H1 (cell line): ENCODE results near the gene MEGF11. TPM values are rescaled to one million over a fixed set of nuclear protein-coding genes. Genes with fewer than 3 reads are reported as not detected.

Experiments
- CTCF ChIA-PET: fragments of 300-600 bp; sonication (Branson Sonifier 250); formaldehyde crosslinking; loops from one replicate; lab custom pipeline; 2021; ENCODE audit not compliant: partially characterized antibody; lab: Charles Lee
- POLR2A ChIA-PET: fragments of 300-600 bp; sonication (Branson Sonifier 250); formaldehyde crosslinking; loops from one replicate; lab custom pipeline; 2021; ENCODE audit warnings: inconsistent platforms; ENCODE audit not compliant: partially characterized antibody; lab: Charles Lee
- DNase-seq, 2 experiments: peaks; one replicate each; pipeline versions ENCODE4 v3.0.0 to v3.0.0-alpha.2; 2010 to 2022; ENCODE audit warnings: low spot score in 2 of 2, low read depth in 1 of 2, mixed read lengths in 1 of 2
- FAIRE-seq: peaks from 2 replicates; lab custom pipeline; 2011; peaks lifted over from hg19 to GRCh38; lab: Jason Lieb, UNC
- H2AFZ ChIP-seq: 2 replicates; pipeline ENCODE4 v1.8.1; 2012; ENCODE audit warnings: low read length, inconsistent platforms
- H2AK5ac ChIP-seq: 2 replicates; pipeline ENCODE4 v1.6.1; 2013; ENCODE audit warnings: low read depth, low read length
- H2BK120ac ChIP-seq: replicated peaks from 2 replicates; pipeline ENCODE3; 2013; ENCODE audit warnings: low read depth, low read length, inconsistent platforms
- H2BK12ac ChIP-seq: 2 replicates; pipeline ENCODE4 v1.6.1; 2013; ENCODE audit warnings: low read depth, low read length
- H2BK15ac ChIP-seq: 2 replicates; pipeline ENCODE4 v1.6.1; 2013; ENCODE audit warnings: low read length
- H2BK20ac ChIP-seq: 2 replicates; pipeline ENCODE4 v1.6.1; 2013; ENCODE audit warnings: low read length
- H2BK5ac ChIP-seq: 2 replicates; pipeline ENCODE4 v1.6.1; 2013; ENCODE audit warnings: low read depth, low read length
- H3K14ac ChIP-seq: 2 replicates; pipeline ENCODE4 v1.6.1; 2013; ENCODE audit warnings: inconsistent platforms; ENCODE audit not compliant: insufficient read length
- H3K18ac ChIP-seq: 2 replicates; pipeline ENCODE4 v1.6.1; 2013; ENCODE audit warnings: low read length; ENCODE audit errors: extremely low read depth
- H3K23ac ChIP-seq: 2 replicates; pipeline ENCODE4 v1.6.1; 2013; ENCODE audit warnings: inconsistent platforms; ENCODE audit not compliant: insufficient read length
- H3K23me2 ChIP-seq: 2 replicates; pipeline ENCODE4 v1.6.1; 2013; ENCODE audit warnings: low read depth, low read length
- H3K27ac ChIP-seq: 2 replicates; pipeline ENCODE4 v1.6.1; 2011; ENCODE audit warnings: low read depth, low read length, inconsistent platforms
- H3K27me3 ChIP-seq, 4 experiments: replicated peaks in 1 of 4; 1 replicate in 1 of 4; 2 replicates in 3 of 4; pipeline versions ENCODE4 v1.6.1 to v1.8.1; 2011 to 2013; ENCODE audit warnings: low read length in 3 of 4, mild to moderate bottlenecking in 3 of 4, inconsistent platforms in 2 of 4, mixed read lengths in 2 of 4, moderate library complexity in 1 of 4; ENCODE audit not compliant: control insufficient read depth in 3 of 4, insufficient read depth in 3 of 4; ENCODE audit errors: extremely low read depth in 1 of 4
- H3K36me3 ChIP-seq, 4 experiments: 2 replicates each; pipeline versions ENCODE4 v1.6.1 to v1.8.1; 2011 to 2013; ENCODE audit warnings: mild to moderate bottlenecking in 4 of 4, low read length in 3 of 4, moderate library complexity in 2 of 4, control low read depth in 1 of 4, inconsistent platforms in 1 of 4; ENCODE audit not compliant: insufficient read depth in 4 of 4, control insufficient read depth in 2 of 4
- H3K4ac ChIP-seq: replicated peaks from 2 replicates; pipeline ENCODE3; 2013; ENCODE audit warnings: low read length, low read depth, mixed read lengths, inconsistent platforms; ENCODE audit not compliant: insufficient read length
- H3K4me1 ChIP-seq, 4 experiments: replicated peaks in 1 of 4; 1 replicate in 1 of 4; 2 replicates in 3 of 4; pipeline versions ENCODE4 v1.6.1 to v1.8.1; 2011 to 2013; ENCODE audit warnings: low read length in 3 of 4, inconsistent platforms in 2 of 4, mixed read lengths in 1 of 4; ENCODE audit not compliant: insufficient read depth in 4 of 4, control insufficient read depth in 3 of 4
- H3K4me2 ChIP-seq, 2 experiments: 2 replicates each; pipeline versions ENCODE4 v1.6.1 to v1.8.1; 2011 to 2013; ENCODE audit warnings: low read depth in 2 of 2, low read length in 2 of 2, control low read depth in 1 of 2, inconsistent platforms in 1 of 2, mild to moderate bottlenecking in 1 of 2; ENCODE audit not compliant: insufficient read depth in 1 of 2
- H3K4me3 ChIP-seq, 4 experiments: fragments of 200-600, 300-600 bp in 1 of 4; sonication (generic), shearing (Covaris generic), sonication (Bioruptor Twin) in 1 of 4; 2 replicates each; pipeline versions ENCODE4 v1.5.1 to v1.8.1; 2011 to 2016; ENCODE audit warnings: low read length in 4 of 4, low read depth in 3 of 4, control low read depth in 2 of 4, inconsistent platforms in 2 of 4, mild to moderate bottlenecking in 2 of 4, mixed read lengths in 1 of 4, moderate library complexity in 1 of 4; ENCODE audit not compliant: insufficient read depth in 2 of 4; ENCODE audit errors: extremely low read depth in 1 of 4
- H3K56ac ChIP-seq: replicated peaks from 2 replicates; pipeline ENCODE3; 2013; ENCODE audit warnings: low read depth, mild to moderate bottlenecking, mixed read lengths, low read length, inconsistent platforms; ENCODE audit not compliant: insufficient read length
- H3K79me1 ChIP-seq: 2 replicates; pipeline ENCODE4 v1.6.1; 2013; ENCODE audit warnings: low read depth, low read length, control low read depth
- H3K79me2 ChIP-seq, 2 experiments: 2 replicates each; pipeline versions ENCODE4 v1.6.1 to v1.8.1; 2012 to 2013; ENCODE audit warnings: low read length in 2 of 2, mild to moderate bottlenecking in 2 of 2, inconsistent platforms in 1 of 2; ENCODE audit not compliant: insufficient read depth in 2 of 2, control insufficient read depth in 1 of 2
- H3K9ac ChIP-seq, 4 experiments: replicated peaks in 1 of 4; 1 replicate in 1 of 4; 2 replicates in 3 of 4; pipeline versions ENCODE4 v1.6.1 to v1.8.1; 2011 to 2013; ENCODE audit warnings: low read depth in 3 of 4, low read length in 3 of 4, control low read depth in 2 of 4, mild to moderate bottlenecking in 2 of 4, moderate library complexity in 2 of 4, inconsistent platforms in 1 of 4; ENCODE audit errors: extremely low read depth in 1 of 4
- H3K9me3 ChIP-seq, 2 experiments: 2 replicates each; pipeline versions ENCODE4 v1.6.1 to v1.8.1; 2012 to 2013; ENCODE audit warnings: mild to moderate bottlenecking in 2 of 2, moderate library complexity in 2 of 2, control low read depth in 1 of 2, inconsistent platforms in 1 of 2, low read depth in 1 of 2, low read length in 1 of 2, mixed read lengths in 1 of 2; ENCODE audit not compliant: insufficient read depth in 2 of 2
- H4K20me1 ChIP-seq, 2 experiments: replicated peaks in 1 of 2; 2 replicates each; pipeline versions ENCODE3 to v1.8.1; 2011 to 2013; ENCODE audit warnings: inconsistent platforms in 2 of 2, low read length in 2 of 2, mild to moderate bottlenecking in 1 of 2; ENCODE audit not compliant: insufficient read depth in 2 of 2, control insufficient read depth in 1 of 2
- H4K5ac ChIP-seq: 2 replicates; pipeline ENCODE4 v1.6.1; 2013; ENCODE audit warnings: low read length, low read depth, mixed read lengths, inconsistent platforms; ENCODE audit not compliant: insufficient read length
- H4K8ac ChIP-seq: 2 replicates; pipeline ENCODE4 v1.8.0; 2013; ENCODE audit warnings: mild to moderate bottlenecking, moderate library complexity, low read length, inconsistent platforms; ENCODE audit not compliant: insufficient read depth; ENCODE audit errors: extremely low read depth
- H4K91ac ChIP-seq: replicated peaks from 2 replicates; pipeline ENCODE3; 2013; ENCODE audit warnings: low read length, mixed read lengths, inconsistent platforms; ENCODE audit not compliant: insufficient read length
- EP300 ChIP-seq, 2 experiments: IDR thresholded peaks; 1 replicate in 1 of 2; 2 replicates in 1 of 2; pipeline ENCODE4 v1.6.1; 2011 to 2012; ENCODE audit warnings: low read depth in 2 of 2, low read length in 2 of 2, mild to moderate bottlenecking in 2 of 2, borderline replicate concordance in 1 of 2, inconsistent platforms in 1 of 2, moderate library complexity in 1 of 2
- KDM1A ChIP-seq: fragments of 200-600, 300-600 bp; sonication (generic); IDR thresholded peaks from 2 replicates; pipeline ENCODE4 v1.7.1; 2016; ENCODE audit warnings: mild to moderate bottlenecking, low read length, borderline replicate concordance
- MAFK ChIP-seq: IDR thresholded peaks from 2 replicates; pipeline ENCODE4 v1.6.1; 2012; ENCODE audit warnings: low read depth, mild to moderate bottlenecking, improper control_type of control experiment, low read length
- SAP30 ChIP-seq: fragments of 300-600 bp; sonication (generic); IDR thresholded peaks from 2 replicates; pipeline ENCODE4 v1.7.1; 2012; ENCODE audit warnings: low read length, moderate library complexity, mild to moderate bottlenecking, inconsistent platforms; ENCODE audit not compliant: insufficient read depth, insufficient replicate concordance
- SP4 ChIP-seq: IDR thresholded peaks from 2 replicates; pipeline ENCODE4 v1.6.1; 2012; ENCODE audit warnings: low read length, inconsistent platforms
- TEAD4 ChIP-seq: IDR thresholded peaks from 2 replicates; pipeline ENCODE4 v1.6.1; 2012; ENCODE audit warnings: low read depth, low read length, inconsistent platforms, mixed read lengths
- polyA plus RNA-seq, 7 experiments: library from polyadenylated mRNA; depleted of rRNA in 3 of 7; stranded (reverse) in 5 of 7; unstranded in 2 of 7; fragments of >200 nt in 5 of 7; fragments of 200-250 nt in 2 of 7; gene quantifications; 1 replicate in 5 of 7; 2 replicates in 1 of 7; 4 replicates in 1 of 7; pipeline versions ENCODE4 v1.2.1 to v1.2.3, GENCODE V29; 2011 to 2013; ENCODE audit warnings: missing spikeins in 2 of 7, mixed read lengths in 2 of 7
- total RNA-seq: library from RNA; stranded (reverse); fragmentation: NEBNext Ultra II Directional; extraction: Animal tissue kit (Norgen Biotek cat#: 25700); gene quantifications from 2 replicates; pipeline ENCODE4 v1.2.1, GENCODE V29; 2021
- TF ChIP-seq, protein P1 (sequence below): IDR thresholded peaks from 2 replicates; pipeline ENCODE4 v1.6.1; 2012; ENCODE audit warnings: low read length, inconsistent platforms
- TF ChIP-seq, protein P2 (sequence below): IDR thresholded peaks from 2 replicates; pipeline ENCODE4 v1.6.1; 2012; ENCODE audit warnings: inconsistent platforms
- TF ChIP-seq, protein P3 (sequence below), 3 experiments: IDR thresholded peaks; 1 replicate in 2 of 3; 2 replicates in 1 of 3; pipeline versions ENCODE4 v1.5.1 to v1.6.1; 2011; ENCODE audit warnings: low read length in 3 of 3, mild to moderate bottlenecking in 3 of 3, inconsistent platforms in 2 of 3, low read depth in 1 of 3, moderate library complexity in 1 of 3; ENCODE audit not compliant: insufficient read depth in 1 of 3; ENCODE audit errors: control extremely low read depth in 1 of 3

MEGF11 gene
- total and polyA plus RNA-seq, 2 of the 8 experiments (the other 6 are each of a cell fraction or from before 2014, with no cell fraction given), result 4.4 to 4.8 TPM

DNA sequence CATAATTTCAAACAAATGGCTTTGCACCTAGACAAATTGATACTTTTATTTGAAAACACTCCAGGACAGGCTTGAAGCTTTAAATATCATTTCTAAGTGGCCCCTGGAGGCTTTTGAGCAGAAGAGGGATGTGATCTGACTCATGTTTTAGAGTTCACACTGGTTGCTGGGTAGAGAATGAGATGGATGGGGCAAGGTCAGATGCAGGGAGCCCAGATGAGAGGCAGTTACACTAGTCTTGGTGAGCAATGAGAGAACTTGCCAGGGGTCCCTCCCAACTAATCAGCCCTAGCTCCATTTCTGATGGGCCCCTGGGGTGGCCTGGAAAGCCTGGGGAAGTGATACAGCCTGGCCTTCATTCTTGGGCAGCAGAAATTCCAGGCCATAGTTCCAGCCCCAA, 190.4 kb downstream of the MEGF11 start:
- Histone ChIP-seq H3K9ac (no peak overlapping the region), H2AK5ac (no peak overlapping the region), H3K14ac (no peak overlapping the region), H4K8ac (no peak overlapping the region), H3K23ac (no peak overlapping the region), H2AFZ (no peak overlapping the region), H3K27me3 (no peaks in the 10 kb centered on the region), H2BK5ac (no peak overlapping the region), H3K4me2 (no peak overlapping the region), H2BK12ac (no peak overlapping the region), H2BK120ac (no peak overlapping the region), H3K4me1 (peaks cover 12 to 31% (median 23%) of the 10 kb centered on the region in 4 experiments), H3K56ac (no peak overlapping the region), H3K4me3 (no peak overlapping the region), H3K36me3 (no peaks in the 10 kb centered on the region), H2BK20ac (no peak overlapping the region), H4K91ac (no peak overlapping the region), H3K27ac (no peak overlapping the region), H3K18ac (no peak overlapping the region; the same call in 1 of the 2 replicates), H4K20me1 (no peaks in the 10 kb centered on the region), H3K79me2 (no peaks in the 10 kb centered on the region), H3K79me1 (no peaks in the 10 kb centered on the region; the same call in 1 of the 2 replicates), H4K5ac (no peak overlapping the region), H2BK15ac (no peak overlapping the region), H3K9me3 (peaks cover 2 to 8% of the 10 kb centered on the region in 2 experiments; a peak in 2 of 4 replicates), H3K23me2 (no peaks in the 10 kb centered on the region; the same call in 1 of the 2 replicates), H3K4ac (no peak overlapping the region)
- ChIA-PET CTCF (interaction anchor here (1.3 kb wide), 1 partner anchor 37 kb away, joined by 3 read pairs; no protein-coding TSS in a partner anchor), POLR2A (interaction anchor here (0.9 to 1.6 kb wide), 4 partner anchors 8 to 194 kb away, joined by 3 read pairs; partner anchors contain the start of gene RAB11A)
- no peak for DNase-seq
- FAIRE-seq, result no peak
- TF ChIP-seq SAP30 (no peak), TEAD4 (no peak), KDM1A (no peak), SP4 (no peak), MAFK (no peak), EP300 (IDR thresholded peaks at IDR 0.05; ENCODE audit: borderline replicate concordance in 1 of 2, low read depth in 2 of 2, low read length in 2 of 2) (no peak)
- TF ChIP-seq, protein P1, sequence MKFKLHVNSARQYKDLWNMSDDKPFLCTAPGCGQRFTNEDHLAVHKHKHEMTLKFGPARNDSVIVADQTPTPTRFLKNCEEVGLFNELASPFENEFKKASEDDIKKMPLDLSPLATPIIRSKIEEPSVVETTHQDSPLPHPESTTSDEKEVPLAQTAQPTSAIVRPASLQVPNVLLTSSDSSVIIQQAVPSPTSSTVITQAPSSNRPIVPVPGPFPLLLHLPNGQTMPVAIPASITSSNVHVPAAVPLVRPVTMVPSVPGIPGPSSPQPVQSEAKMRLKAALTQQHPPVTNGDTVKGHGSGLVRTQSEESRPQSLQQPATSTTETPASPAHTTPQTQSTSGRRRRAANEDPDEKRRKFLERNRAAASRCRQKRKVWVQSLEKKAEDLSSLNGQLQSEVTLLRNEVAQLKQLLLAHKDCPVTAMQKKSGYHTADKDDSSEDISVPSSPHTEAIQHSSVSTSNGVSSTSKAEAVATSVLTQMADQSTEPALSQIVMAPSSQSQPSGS, result no peak
- TF ChIP-seq, protein P2, sequence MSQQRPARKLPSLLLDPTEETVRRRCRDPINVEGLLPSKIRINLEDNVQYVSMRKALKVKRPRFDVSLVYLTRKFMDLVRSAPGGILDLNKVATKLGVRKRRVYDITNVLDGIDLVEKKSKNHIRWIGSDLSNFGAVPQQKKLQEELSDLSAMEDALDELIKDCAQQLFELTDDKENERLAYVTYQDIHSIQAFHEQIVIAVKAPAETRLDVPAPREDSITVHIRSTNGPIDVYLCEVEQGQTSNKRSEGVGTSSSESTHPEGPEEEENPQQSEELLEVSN, result no peak
- TF ChIP-seq, protein P3, sequence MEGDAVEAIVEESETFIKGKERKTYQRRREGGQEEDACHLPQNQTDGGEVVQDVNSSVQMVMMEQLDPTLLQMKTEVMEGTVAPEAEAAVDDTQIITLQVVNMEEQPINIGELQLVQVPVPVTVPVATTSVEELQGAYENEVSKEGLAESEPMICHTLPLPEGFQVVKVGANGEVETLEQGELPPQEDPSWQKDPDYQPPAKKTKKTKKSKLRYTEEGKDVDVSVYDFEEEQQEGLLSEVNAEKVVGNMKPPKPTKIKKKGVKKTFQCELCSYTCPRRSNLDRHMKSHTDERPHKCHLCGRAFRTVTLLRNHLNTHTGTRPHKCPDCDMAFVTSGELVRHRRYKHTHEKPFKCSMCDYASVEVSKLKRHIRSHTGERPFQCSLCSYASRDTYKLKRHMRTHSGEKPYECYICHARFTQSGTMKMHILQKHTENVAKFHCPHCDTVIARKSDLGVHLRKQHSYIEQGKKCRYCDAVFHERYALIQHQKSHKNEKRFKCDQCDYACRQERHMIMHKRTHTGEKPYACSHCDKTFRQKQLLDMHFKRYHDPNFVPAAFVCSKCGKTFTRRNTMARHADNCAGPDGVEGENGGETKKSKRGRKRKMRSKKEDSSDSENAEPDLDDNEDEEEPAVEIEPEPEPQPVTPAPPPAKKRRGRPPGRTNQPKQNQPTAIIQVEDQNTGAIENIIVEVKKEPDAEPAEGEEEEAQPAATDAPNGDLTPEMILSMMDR (IDR thresholded peaks at IDR 0.05; ENCODE audit: control extremely low read depth in 1 of 3, insufficient read depth in 1 of 3, low read depth in 1 of 3, low read length in 3 of 3), result no peak
